ENCODE data around the gene SPCS2.
"Not testable (repeated sequence)": the region's sequence is repeated elsewhere in the genome, so short reads cannot be mapped to it uniquely, and the experiment has no call there.

- not testable (repeated sequence) for TF ChIP-seq CTCF (IDR thresholded peaks at IDR 0.05); RCOR1 (IDR thresholded peaks at IDR 0.05; ENCODE audit: low read length); NRF1 (IDR thresholded peaks at IDR 0.05; ENCODE audit: low read depth, low read length); EZH2phosphoT487 (IDR thresholded peaks at IDR 0.05; ENCODE audit: borderline replicate concordance, low read depth); MAX (IDR thresholded peaks at IDR 0.05; ENCODE audit: low read depth); TCF12 (IDR thresholded peaks at IDR 0.05); POLR2AphosphoS5 (IDR thresholded peaks at IDR 0.05; ENCODE audit: low read depth, low read length); EP300 (IDR thresholded peaks at IDR 0.05; ENCODE audit: borderline replicate concordance in 1 of 2, low read depth in 1 of 2, low read length in 1 of 2); PBX3 (IDR thresholded peaks at IDR 0.05); FOXM1 (IDR thresholded peaks at IDR 0.05; ENCODE audit: low read depth); ELF1 (IDR thresholded peaks at IDR 0.05); NFIC (IDR thresholded peaks at IDR 0.05; ENCODE audit: borderline replicate concordance); GABPA (IDR thresholded peaks at IDR 0.05; ENCODE audit: low read depth); RFX5 (IDR thresholded peaks at IDR 0.05; ENCODE audit: low read length)
Measured at GRCh38 chr11:75020328-75020727, 71.3 kb downstream of the SPCS2 start.
